SK-N-SH treated with all-trans-retinoic acid at 6 μM for 48 hours (cell line): ENCODE results near the gene RHBDL1.

Source experiments
- BACH2 ChIP-seq: fragments of 250-450 bp; sonication (Bioruptor Pico); IDR thresholded peaks from 2 replicates; pipeline ENCODE4 v1.9.0; 2021; ENCODE audit warnings: mild to moderate bottlenecking, borderline replicate concordance
- CREB5 ChIP-seq: fragments of 250-450 bp; sonication (Bioruptor Pico); IDR thresholded peaks from 2 replicates; pipeline ENCODE4 v1.5.1; 2020; ENCODE audit warnings: low read depth, mild to moderate bottlenecking, moderate library complexity
- CSDC2 ChIP-seq: fragments of 250-450 bp; sonication (Bioruptor Pico); IDR thresholded peaks from 2 replicates; pipeline ENCODE4 v1.5.0; 2020; ENCODE audit warnings: mild to moderate bottlenecking, moderate library complexity
- ESRRG ChIP-seq: fragments of 250-450 bp; sonication (Bioruptor Pico); IDR thresholded peaks from 2 replicates; pipeline ENCODE4 v1.6.1; 2021; ENCODE audit warnings: mild to moderate bottlenecking
- GLIS3 ChIP-seq: fragments of 250-450 bp; sonication (Bioruptor Pico); IDR thresholded peaks from 2 replicates; pipeline ENCODE4 v1.5.0; 2020; ENCODE audit warnings: mild to moderate bottlenecking, moderate library complexity
- RARB ChIP-seq: fragments of 250-450 bp; sonication (Bioruptor Pico); IDR thresholded peaks from 2 replicates; pipeline ENCODE4 v1.8.0; 2021; ENCODE audit warnings: mild to moderate bottlenecking, moderate library complexity
- ZFP30 ChIP-seq: fragments of 450-650 bp; formaldehyde crosslinking; IDR thresholded peaks from 2 replicates; pipeline ENCODE4 v1.5.0; 2022; ENCODE audit warnings: mild to moderate bottlenecking, moderate library complexity
- ZNF565 ChIP-seq: fragments of 450-650 bp; formaldehyde crosslinking; conservative IDR thresholded peaks from 2 replicates; pipeline ENCODE4 v1.5.0; 2020; ENCODE audit warnings: low read depth, mild to moderate bottlenecking, moderate library complexity
- ZNF70 ChIP-seq: fragments of 450-650 bp; formaldehyde crosslinking; IDR thresholded peaks from 2 replicates; pipeline ENCODE4 v1.5.0; 2020; ENCODE audit warnings: mild to moderate bottlenecking, moderate library complexity
- TF ChIP-seq, protein P1 (sequence below): fragments of 250-450 bp; sonication (Bioruptor Pico); IDR thresholded peaks from 2 replicates; pipeline ENCODE4 v1.5.0; 2020; ENCODE audit warnings: mild to moderate bottlenecking, moderate library complexity
- TF ChIP-seq, protein P2 (sequence below): fragments of 250-450 bp; sonication (Bioruptor Pico); IDR thresholded peaks from 2 replicates; pipeline ENCODE4 v1.8.0; 2020; ENCODE audit warnings: mild to moderate bottlenecking, moderate library complexity, borderline replicate concordance
- TF ChIP-seq, protein P3 (sequence below): fragments of 250-450 bp; sonication (Bioruptor Pico); IDR thresholded peaks from 2 replicates; pipeline ENCODE4 v1.8.0; 2021; ENCODE audit warnings: low read depth, mild to moderate bottlenecking, moderate library complexity, borderline replicate concordance

DNA sequence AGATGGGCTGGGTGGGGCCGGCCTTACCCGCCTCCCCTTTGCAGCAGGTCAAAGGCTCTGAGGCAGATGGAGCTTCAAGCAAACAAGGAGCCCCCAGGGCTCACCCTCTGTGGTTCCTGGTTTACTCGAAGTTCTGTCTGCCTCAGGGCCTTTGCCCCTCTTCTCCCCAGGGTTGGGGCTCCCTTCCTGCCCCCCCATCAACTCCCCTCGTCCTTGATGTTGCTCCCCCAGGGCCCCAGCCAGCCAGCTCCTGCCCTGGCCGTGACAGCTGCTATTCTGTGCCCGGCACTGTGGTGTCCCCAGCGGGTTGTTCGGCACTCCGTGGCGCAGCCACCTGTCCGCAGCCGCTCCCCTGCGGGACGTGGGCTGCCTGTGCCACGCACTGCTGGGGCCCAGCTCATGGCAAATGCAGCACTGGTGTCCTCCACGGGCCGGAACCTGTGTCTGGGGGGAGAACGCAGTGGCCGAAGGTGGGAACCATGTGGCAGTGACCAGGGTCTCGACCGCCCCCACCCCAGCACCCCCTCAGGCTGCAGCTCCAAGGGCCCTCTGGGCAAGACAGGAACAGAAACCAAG, 35.1 kb downstream of the RHBDL1 start:
- TF ChIP-seq BACH2 (CRISPR knock-in tag) = no peak
- no peak for TF ChIP-seq CREB5 (CRISPR knock-in tag)
- TF ChIP-seq, protein P1, sequence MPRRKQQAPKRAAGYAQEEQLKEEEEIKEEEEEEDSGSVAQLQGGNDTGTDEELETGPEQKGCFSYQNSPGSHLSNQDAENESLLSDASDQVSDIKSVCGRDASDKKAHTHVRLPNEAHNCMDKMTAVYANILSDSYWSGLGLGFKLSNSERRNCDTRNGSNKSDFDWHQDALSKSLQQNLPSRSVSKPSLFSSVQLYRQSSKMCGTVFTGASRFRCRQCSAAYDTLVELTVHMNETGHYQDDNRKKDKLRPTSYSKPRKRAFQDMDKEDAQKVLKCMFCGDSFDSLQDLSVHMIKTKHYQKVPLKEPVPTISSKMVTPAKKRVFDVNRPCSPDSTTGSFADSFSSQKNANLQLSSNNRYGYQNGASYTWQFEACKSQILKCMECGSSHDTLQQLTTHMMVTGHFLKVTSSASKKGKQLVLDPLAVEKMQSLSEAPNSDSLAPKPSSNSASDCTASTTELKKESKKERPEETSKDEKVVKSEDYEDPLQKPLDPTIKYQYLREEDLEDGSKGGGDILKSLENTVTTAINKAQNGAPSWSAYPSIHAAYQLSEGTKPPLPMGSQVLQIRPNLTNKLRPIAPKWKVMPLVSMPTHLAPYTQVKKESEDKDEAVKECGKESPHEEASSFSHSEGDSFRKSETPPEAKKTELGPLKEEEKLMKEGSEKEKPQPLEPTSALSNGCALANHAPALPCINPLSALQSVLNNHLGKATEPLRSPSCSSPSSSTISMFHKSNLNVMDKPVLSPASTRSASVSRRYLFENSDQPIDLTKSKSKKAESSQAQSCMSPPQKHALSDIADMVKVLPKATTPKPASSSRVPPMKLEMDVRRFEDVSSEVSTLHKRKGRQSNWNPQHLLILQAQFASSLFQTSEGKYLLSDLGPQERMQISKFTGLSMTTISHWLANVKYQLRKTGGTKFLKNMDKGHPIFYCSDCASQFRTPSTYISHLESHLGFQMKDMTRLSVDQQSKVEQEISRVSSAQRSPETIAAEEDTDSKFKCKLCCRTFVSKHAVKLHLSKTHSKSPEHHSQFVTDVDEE (CRISPR knock-in tag) = no peak
- no peak for TF ChIP-seq ZFP30 (CRISPR knock-in tag)
- no peak for TF ChIP-seq RARB (CRISPR knock-in tag)
- no peak for TF ChIP-seq GLIS3 (CRISPR knock-in tag)
- no peak for TF ChIP-seq ZNF70
- TF ChIP-seq ZNF565 (CRISPR knock-in tag) = no peak
- TF ChIP-seq CSDC2 (CRISPR knock-in tag) = no peak
- TF ChIP-seq, protein P2, sequence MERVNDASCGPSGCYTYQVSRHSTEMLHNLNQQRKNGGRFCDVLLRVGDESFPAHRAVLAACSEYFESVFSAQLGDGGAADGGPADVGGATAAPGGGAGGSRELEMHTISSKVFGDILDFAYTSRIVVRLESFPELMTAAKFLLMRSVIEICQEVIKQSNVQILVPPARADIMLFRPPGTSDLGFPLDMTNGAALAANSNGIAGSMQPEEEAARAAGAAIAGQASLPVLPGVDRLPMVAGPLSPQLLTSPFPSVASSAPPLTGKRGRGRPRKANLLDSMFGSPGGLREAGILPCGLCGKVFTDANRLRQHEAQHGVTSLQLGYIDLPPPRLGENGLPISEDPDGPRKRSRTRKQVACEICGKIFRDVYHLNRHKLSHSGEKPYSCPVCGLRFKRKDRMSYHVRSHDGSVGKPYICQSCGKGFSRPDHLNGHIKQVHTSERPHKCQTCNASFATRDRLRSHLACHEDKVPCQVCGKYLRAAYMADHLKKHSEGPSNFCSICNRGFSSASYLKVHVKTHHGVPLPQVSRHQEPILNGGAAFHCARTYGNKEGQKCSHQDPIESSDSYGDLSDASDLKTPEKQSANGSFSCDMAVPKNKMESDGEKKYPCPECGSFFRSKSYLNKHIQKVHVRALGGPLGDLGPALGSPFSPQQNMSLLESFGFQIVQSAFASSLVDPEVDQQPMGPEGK (CRISPR knock-in tag) = no peak
- TF ChIP-seq, protein P3, sequence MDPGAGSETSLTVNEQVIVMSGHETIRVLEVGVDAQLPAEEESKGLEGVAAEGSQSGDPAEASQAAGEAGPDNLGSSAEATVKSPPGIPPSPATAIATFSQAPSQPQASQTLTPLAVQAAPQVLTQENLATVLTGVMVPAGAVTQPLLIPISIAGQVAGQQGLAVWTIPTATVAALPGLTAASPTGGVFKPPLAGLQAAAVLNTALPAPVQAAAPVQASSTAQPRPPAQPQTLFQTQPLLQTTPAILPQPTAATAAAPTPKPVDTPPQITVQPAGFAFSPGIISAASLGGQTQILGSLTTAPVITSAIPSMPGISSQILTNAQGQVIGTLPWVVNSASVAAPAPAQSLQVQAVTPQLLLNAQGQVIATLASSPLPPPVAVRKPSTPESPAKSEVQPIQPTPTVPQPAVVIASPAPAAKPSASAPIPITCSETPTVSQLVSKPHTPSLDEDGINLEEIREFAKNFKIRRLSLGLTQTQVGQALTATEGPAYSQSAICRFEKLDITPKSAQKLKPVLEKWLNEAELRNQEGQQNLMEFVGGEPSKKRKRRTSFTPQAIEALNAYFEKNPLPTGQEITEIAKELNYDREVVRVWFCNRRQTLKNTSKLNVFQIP (CRISPR knock-in tag) = no peak
- TF ChIP-seq ESRRG (CRISPR knock-in tag) = no peak
